ENCODE data around the gene AHSG.

AHSG gene

GRCh38 chr3:186640473-186640818 is 27.6 kb downstream of the AHSG start:
- DNase-seq (ENCODE audit: low spot score), result no peak

GRCh38 chr3:186640929-186641328 is 28.1 kb downstream of the AHSG start:
- no peak for DNase-seq (ENCODE audit: low spot score)

- no peak for DNase-seq (ENCODE audit: low spot score)
These were observed 29.2 kb downstream of the AHSG start for GRCh38 chr3:186642014-186642413.

DNA sequence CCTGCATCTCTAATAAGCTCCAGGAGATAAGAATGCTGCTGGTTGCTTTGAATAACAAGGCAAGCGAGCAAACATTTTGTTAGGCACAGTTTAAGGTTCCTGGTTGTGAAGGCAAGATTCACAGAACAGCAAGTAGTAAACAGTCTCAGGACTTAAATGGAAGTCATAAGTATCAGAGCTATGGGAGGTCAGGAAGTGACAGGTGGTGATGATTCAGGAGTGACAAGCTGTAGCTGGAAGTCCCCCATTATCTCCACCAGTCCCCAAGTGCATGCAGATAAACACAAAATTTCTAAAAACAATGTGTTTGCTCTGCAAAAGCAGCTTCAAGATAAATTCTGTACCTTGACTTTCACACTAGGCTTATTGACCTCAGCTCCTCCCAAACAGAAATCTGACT is 30.6 kb downstream of the AHSG start:
- DNase-seq (ENCODE audit: low spot score), result no peak

DNA sequence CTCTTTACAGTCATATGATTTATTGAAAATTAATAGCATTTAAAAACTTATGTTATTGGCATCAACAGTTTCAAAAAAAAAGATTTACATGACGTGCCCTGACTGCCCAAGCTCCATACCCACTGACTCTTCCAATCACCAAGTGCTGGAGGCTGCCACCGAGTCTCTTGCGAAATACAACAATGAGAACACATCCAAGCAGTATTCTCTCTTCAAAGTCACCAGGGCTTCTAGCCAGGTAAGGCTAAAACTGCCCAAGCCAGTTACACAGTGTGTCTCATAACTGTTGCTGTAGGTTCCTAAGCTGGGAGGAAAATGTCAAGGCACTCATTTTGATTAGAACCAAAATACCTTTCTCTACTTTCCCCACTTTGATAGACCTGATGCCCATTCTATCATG is 31.8 kb downstream of the AHSG start:
- DNase-seq (ENCODE audit: low spot score), result no peak

DNA sequence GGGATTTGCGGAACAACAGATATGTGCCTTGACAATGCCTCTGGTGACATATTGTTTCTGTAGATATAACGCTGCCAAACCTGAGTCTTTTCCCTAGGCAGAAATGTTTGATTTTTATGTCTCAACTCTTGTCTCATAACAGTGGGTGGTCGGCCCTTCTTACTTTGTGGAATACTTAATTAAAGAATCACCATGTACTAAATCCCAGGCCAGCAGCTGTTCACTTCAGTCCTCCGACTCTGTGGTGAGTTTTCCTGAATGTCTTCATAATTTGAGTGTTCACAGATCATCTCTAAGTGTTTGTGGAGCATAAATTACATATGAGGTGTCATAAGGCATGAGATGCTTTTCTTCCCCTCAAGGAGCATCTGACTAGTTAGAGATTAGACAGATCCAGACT is 33.2 kb downstream of the AHSG start:
- no peak for DNase-seq (ENCODE audit: low spot score)

DNA sequence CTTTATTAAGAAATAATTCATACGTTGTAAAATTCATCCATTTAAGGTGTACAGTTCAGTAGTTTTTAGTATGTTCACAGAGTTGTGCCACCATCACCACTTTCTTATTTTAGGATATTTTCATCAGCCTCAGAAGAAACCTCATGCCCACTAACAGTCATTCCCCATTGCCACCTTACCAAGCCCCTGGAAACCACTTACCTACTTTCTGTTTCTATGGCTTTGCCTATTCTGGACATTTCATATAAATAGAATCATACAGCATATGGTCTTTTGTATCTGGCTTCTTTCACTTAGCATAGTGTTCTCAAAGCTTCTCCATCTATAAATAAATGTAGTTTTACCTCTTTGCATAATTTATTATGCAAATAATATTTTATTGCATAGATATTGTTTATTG is 34.0 kb downstream of the AHSG start:
- DNase-seq (ENCODE audit: low spot score), result no peak

- DNase-seq (ENCODE audit: low spot score), result no peak
These were observed 36.0 kb downstream of the AHSG start for GRCh38 chr3:186648851-186649250.

DNA sequence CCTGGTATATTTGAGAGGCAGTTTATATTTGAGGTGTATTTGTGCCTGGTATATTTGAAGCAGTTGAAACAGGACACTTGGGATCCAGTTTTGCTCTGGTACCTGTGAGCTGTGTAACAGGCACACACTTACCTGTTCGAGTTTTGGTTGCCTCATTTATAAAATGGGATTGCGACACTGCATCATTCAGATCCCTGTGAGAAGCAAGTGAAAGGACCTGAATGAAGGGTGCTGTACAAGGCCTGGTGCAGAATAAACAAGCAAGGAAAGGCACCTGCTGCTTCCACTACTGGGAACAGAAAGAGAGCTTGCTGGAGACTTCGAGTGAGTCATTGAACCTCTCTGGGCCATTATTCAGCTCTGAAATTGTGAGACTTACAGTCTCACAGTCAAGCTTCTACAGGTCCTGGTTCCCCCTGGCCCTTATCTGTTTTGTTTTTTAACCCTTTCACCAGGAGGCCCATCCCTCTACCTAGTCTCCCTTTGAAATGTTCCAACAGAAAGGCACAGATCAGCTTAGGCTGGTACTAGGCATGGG is 38.9 kb downstream of the AHSG start:
- DNase-seq (ENCODE audit: low spot score), result no peak

DNA sequence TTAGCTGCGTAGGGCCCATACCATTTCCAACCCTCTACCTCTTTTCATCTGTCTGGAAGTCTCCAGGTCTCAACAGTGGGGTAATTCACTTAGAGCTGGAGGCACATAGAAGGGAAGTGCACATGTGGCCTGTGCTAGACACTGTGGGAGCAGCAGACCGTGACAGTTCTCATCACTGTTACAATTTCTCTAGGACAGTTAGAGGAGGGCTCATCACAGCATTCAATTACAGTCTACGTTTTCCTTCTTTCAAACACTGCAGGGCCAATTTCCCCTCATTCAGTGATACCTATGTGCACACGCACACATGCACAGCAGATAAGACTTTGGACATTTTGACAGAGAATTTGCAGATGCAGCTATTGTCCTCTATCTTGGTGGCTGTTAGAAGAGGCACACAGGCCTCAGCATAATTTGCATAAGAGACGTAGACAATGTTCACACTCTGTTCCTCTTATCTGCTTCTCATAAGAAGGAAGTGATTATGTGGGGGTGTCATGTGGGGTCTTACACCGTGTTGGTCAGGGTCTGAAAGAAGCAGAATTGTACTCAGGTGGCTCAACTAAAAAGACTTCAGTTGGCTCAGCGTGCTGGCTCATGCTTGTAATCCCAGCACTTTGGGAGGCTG is 40.3 kb downstream of the AHSG start:
- peak; percentile 85 for DNase-seq (ENCODE audit: low spot score)

DNA sequence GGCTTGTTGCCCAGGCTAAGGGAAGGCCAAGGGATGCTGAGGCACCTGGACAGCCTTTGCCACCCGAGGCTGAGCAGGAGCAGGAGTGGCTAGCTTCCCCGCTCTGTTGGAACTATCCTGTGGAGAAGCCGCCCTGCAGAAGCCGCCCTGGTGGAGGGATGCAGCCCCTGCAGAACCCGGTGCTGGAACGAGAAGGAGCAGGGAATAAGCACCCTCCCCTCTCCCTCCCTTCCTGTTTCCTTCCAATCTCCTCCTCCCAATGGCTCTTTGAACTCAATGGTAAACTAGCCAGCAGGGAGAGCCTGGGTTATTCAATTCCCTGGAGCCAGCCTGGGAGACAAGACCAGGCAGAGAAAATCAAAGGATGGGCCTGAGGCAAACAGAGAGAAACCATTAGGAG is 41.1 kb downstream of the AHSG start:
- DNase-seq (ENCODE audit: low spot score), result peak; percentile 65

- no peak for DNase-seq (ENCODE audit: low spot score)
These were observed 50.7 kb downstream of the AHSG start for GRCh38 chr3:186663361-186664118.

DNA sequence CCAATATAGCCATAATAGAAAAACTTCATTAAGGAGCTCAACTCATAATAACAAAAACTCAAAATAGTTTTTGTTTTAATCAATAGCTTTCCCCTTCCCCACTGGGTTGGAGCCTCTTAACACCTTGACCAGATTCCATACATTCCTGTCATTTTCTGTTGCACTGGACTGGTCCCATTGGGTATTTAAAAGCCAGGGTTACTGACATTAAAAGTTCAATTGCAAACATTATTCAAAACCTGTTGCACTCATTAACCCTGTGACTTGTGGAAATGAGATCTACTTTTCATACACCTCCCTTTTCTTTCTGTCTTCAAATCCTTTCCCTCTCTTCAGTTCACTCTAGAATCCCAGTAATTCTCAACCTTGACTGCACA is 51.2 kb downstream of the AHSG start:
- no peak for DNase-seq (ENCODE audit: low spot score)

GRCh38 chr3:186664506-186664905 is 51.6 kb downstream of the AHSG start:
- DNase-seq (ENCODE audit: low spot score), result no peak

GRCh38 chr3:186665625-186666188 is 52.8 kb downstream of the AHSG start, which contains the start of gene HRG:
Gene HRG (plus strand): TSS chr3:186666014. CDS start chr3:186666032, 18 bp downstream.
- DNase-seq (ENCODE audit: low spot score), result no peak

DNA sequence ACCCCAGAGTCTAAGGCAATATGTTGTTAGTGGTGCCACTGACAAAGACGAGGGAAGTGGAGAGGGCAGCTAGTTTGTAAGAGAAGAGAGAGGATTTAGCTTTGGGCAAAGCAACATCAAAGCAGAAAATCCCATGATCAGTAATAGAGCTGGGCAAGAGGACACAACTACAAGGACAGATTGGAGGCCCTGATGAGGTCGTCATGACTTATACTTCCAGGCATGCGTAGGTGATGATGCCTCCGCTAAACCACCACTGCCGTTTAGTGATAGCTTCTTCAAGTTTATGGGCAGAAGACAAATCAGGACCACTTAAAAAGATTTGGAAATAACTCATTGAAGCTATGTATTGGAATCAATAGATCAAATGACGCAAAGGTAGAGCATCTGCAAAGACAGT is 55.6 kb downstream of the AHSG start:
- DNase-seq (ENCODE audit: low spot score), result no peak

- no peak for DNase-seq (ENCODE audit: low spot score)
These were observed 56.7 kb downstream of the AHSG start for GRCh38 chr3:186669378-186670084.

DNA sequence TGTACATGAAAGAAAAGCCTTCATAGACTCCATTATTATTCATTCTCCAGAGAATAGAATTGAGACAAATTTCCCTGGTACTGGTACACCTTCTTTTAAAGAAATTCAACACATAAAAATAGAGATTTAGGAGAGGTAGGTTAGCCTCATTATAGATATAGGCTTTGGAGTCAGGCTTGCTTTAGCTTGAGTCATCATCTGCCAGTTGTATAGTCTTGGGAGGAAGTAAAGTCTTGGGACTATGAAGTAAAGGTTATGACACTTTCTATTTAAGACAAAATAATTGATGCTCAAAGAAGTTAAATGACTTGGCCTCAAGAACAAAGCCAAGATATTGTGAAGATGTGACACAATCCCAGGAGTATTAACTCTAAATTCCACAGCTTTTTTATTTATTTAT is 57.3 kb downstream of the AHSG start:
- DNase-seq (ENCODE audit: low spot score), result no peak

All from SK-N-DZ (cell line).